ENCODE measurements around the gene SLC3A2.
A peak's percentile ranks its signal among the peaks of the same experiment; 100 is the strongest.

The SLC3A2 gene

DNA sequence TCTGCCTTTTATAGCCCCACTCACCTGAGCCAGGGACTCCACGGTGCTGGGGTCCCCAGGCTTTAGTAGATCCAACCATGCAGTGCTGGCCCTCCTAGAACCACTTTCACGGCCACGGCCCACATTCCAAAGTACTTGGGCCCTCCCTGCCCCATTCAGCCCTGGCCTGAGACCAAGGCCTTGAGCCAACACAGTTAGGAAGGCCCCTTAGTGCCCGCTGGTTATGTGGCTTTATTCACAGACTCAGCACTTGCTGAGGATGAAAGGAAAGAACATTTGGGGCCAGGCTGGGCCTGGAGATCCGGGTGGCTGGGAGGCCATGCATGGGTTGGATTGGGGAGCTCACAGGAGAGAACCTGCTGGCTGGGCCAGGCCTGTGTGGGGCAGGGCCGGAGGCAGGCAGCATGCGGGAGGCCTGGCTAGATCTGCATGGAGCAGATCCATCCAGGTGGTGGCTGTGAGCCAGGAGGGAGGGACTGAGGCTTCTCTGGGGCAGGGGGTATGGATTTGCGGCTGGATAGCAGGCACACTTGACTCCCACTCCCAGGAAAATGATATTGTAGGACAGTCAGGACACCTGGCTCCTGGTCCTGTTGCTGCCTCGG, 27.9 kb downstream of the SLC3A2 start:
- Histone ChIP-seq H3K9ac (ENCODE audit: low read depth, low read length) (no peak overlapping the region), H3K36me3 (ENCODE audit: control insufficient read depth, insufficient read depth, low read length) (no peaks in the 10 kb centered on the region), H3K4me1 (ENCODE audit: control insufficient read depth, insufficient read depth, low read length) (peaks cover 14% of the 10 kb centered on the region), H3K27me3 (ENCODE audit: control insufficient read depth, insufficient read depth, low read length) (peaks cover 11% of the 10 kb centered on the region), H3K4me3 (ENCODE audit: low read depth, low read length) (no peak overlapping the region), H3K9me3 (ENCODE audit: control insufficient read depth, insufficient read depth, low read length) (no peaks in the 10 kb centered on the region)

DNA sequence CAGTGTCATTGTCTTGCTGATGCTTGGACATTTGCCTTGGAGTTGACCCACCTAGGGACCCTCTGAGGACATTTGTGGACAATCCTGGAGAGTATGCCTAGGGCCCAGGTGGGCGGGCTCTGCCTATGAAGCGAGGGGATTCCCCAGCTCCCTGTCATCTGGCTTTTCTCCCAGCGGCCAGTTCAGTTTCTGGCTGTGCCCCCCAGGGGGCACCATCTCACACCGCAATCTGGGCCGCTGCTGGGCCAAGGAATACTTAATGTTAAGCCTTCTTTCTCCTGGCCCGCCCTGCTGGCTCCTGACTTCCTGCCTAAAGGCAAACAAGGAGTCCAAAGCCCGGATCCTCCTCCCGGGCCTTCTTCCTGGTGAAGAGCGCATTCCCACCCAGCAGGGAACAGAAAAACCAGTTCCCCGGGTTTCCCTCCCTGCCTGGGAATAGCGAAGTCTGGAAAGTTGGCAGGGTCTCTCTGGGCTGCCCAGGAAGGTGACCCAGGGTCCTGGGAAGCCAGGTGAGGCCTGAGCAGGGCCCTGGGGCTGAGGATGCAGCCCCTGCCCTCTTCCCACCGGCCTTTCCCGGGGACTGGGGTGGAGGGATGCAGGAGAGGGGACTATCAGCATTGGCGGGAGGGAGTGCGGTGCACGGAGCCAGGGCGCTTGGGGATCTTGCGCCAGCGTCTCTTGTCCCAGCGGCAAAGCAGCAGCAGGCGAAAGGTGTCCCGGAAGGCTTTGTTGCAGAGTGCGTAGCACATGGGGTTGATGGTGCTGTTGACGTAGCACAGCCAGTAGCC, 28.6 kb downstream of the SLC3A2 start:
- Histone ChIP-seq H3K4me1 (ENCODE audit: control insufficient read depth, insufficient read depth, low read length) (peaks cover 14% of the 10 kb centered on the region), H3K9ac (ENCODE audit: low read depth, low read length) (peak overlapping the region; percentile 32), H3K4me3 (ENCODE audit: low read depth, low read length) (peak overlapping the region; percentile 45), H3K27me3 (ENCODE audit: control insufficient read depth, insufficient read depth, low read length) (peaks cover 11% of the 10 kb centered on the region), H3K9me3 (ENCODE audit: control insufficient read depth, insufficient read depth, low read length) (no peaks in the 10 kb centered on the region), H3K36me3 (ENCODE audit: control insufficient read depth, insufficient read depth, low read length) (no peaks in the 10 kb centered on the region)

DNA sequence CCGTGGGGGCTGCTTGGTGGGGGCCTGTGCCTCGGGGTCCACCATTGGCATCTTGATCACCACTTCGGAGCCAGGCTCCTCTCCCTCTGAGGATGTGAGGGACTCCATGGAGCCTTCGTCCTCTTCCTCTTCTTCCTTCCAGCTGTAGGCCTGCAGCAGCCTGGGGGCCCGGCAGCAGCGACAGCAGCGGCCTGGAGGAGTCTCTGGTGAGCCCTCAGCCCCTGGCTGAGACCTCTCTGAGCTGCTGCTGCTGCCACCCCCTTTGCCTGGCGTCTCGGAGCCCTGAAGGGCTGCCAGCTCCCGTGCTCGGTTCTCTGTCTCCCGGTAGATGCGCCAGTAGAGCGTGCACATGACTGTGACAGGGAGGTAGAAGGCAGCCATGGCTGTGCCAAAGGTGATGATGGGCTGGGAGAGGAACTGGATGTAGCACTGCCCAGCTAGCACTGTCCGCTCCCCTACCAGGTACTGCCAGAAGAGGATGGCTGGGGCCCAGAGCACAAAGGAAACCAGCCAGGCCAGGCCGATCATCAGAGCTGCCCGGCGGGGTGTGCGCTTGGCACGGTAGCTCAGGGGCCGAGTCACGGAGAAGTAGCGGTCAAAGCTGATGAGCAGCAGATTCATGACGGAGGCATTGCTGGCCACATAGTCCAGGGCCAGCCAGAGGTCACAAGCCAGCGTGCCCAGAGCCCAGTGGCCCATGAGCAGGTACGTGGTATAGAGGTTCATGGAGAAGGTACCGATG, 29.6 kb downstream of the SLC3A2 start:
- H3K27me3 ChIP-seq (ENCODE audit: control insufficient read depth, insufficient read depth, low read length) = peaks cover 11% of the 10 kb centered on the region
- H3K4me1 ChIP-seq (ENCODE audit: control insufficient read depth, insufficient read depth, low read length) = peaks cover 14% of the 10 kb centered on the region
- H3K36me3 ChIP-seq (ENCODE audit: control insufficient read depth, insufficient read depth, low read length) = no peaks in the 10 kb centered on the region
- no peaks in the 10 kb centered on the region for H3K9me3 ChIP-seq (ENCODE audit: control insufficient read depth, insufficient read depth, low read length)
- no peak overlapping the region for H3K4me3 ChIP-seq (ENCODE audit: low read depth, low read length)
- no peak overlapping the region for H3K9ac ChIP-seq (ENCODE audit: low read depth, low read length)

DNA sequence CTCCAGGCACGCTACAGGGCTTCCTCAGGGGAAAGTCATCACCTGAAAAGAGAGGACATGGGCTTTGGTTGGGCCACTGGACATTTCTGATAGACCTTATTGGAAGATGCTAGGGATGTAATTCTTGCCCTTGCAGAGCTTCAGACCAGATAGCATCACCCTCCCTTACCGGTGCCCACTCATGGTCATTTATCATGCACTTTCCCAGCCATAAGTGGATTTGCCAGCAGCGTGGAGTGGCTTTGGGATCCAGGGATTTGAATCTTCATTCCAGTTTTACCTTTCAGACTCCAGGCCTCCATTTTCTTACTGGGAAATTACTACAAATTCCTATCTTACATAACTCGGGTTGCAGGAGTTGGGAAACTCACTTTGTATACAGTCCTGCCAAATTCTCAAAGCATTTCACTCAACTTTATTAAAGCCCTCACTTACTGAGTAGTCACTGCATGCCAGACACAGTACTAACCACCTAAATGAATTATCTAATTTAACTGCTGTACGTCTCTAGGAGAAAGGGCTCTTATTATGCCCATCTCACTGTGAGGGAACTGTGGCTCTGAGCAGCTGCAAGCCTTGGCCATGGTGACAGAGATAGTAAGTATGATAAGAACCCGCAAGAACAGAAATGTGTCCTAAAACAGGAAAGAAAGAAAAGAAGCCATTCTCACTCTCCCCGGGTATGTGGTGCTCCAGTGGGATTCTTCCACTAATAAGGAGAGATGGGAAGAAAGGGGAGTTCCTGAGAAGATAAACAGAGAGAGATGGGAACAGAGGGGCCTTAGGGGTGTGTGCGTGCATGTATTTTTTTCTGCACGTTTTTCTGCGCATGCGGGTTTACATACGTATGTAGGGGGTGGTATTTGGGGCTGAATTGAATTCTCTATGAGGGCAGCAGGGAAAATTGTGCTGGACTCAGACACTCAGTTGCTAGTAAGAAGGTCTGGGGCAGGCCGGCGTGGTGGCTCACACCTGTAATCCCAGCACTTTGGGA, 30.7 kb downstream of the SLC3A2 start:
- no peak overlapping the region for H3K9ac ChIP-seq (ENCODE audit: low read depth, low read length)
- H3K4me3 ChIP-seq (ENCODE audit: low read depth, low read length) = no peak overlapping the region
- peaks cover 10% of the 10 kb centered on the region for H3K27me3 ChIP-seq (ENCODE audit: control insufficient read depth, insufficient read depth, low read length)
- peaks cover 10% of the 10 kb centered on the region for H3K4me1 ChIP-seq (ENCODE audit: control insufficient read depth, insufficient read depth, low read length)
- H3K9me3 ChIP-seq (ENCODE audit: control insufficient read depth, insufficient read depth, low read length) = no peaks in the 10 kb centered on the region
- H3K36me3 ChIP-seq (ENCODE audit: control insufficient read depth, insufficient read depth, low read length) = no peaks in the 10 kb centered on the region

DNA sequence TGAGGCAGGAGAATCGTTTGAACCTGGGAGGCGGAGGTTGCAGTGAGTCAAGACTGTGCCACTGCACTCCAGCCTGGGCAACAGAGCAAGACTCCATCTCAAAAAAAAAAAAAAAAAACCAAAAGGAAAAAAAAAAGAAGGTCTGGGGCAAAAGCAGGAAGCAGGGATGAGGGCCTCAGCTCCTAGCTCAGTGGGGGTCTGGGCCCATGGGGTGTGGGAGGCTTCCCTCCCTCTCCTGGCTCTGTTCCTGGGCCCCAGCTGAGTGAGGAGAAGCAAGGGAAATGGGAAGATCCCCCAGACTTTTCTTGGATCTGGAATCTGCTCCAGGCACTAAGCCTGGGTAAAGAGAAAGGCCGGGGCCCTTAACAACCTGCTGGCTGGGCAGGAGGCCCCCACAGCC, 31.6 kb downstream of the SLC3A2 start:
- Histone ChIP-seq H3K36me3 (ENCODE audit: control insufficient read depth, insufficient read depth, low read length) (no peaks in the 10 kb centered on the region), H3K4me1 (ENCODE audit: control insufficient read depth, insufficient read depth, low read length) (peaks cover 10% of the 10 kb centered on the region), H3K9me3 (ENCODE audit: control insufficient read depth, insufficient read depth, low read length) (no peaks in the 10 kb centered on the region), H3K9ac (ENCODE audit: low read depth, low read length) (no peak overlapping the region), H3K4me3 (ENCODE audit: low read depth, low read length) (no peak overlapping the region), H3K27me3 (ENCODE audit: control insufficient read depth, insufficient read depth, low read length) (peaks cover 2% of the 10 kb centered on the region)

DNA sequence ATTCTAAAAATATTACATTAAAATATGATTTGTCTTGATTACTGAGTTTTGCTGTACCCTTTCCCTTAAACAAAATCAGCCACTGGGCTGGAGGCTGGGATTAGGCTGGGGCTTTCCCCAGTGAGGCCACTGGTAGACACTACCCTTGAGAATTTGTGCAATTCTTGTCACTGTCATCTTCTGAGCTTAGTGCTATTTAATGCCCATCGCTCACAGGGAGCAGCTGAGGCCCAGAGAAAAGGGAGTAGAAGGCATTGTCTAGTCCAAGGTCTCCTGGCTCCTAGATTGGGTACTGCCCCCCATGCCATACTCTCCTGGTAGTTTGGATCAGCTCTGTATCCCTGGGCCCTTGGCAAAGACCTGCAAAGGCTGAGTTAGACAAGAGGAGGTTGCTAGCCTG, 33.7 kb downstream of the SLC3A2 start:
- no peaks in the 10 kb centered on the region for H3K9me3 ChIP-seq (ENCODE audit: control insufficient read depth, insufficient read depth, low read length)
- H3K4me1 ChIP-seq (ENCODE audit: control insufficient read depth, insufficient read depth, low read length) = peaks cover 7% of the 10 kb centered on the region
- H3K27me3 ChIP-seq (ENCODE audit: control insufficient read depth, insufficient read depth, low read length) = peaks cover 3% of the 10 kb centered on the region
- H3K4me3 ChIP-seq (ENCODE audit: low read depth, low read length) = no peak overlapping the region
- H3K36me3 ChIP-seq (ENCODE audit: control insufficient read depth, insufficient read depth, low read length) = no peaks in the 10 kb centered on the region
- H3K9ac ChIP-seq (ENCODE audit: low read depth, low read length) = no peak overlapping the region

DNA sequence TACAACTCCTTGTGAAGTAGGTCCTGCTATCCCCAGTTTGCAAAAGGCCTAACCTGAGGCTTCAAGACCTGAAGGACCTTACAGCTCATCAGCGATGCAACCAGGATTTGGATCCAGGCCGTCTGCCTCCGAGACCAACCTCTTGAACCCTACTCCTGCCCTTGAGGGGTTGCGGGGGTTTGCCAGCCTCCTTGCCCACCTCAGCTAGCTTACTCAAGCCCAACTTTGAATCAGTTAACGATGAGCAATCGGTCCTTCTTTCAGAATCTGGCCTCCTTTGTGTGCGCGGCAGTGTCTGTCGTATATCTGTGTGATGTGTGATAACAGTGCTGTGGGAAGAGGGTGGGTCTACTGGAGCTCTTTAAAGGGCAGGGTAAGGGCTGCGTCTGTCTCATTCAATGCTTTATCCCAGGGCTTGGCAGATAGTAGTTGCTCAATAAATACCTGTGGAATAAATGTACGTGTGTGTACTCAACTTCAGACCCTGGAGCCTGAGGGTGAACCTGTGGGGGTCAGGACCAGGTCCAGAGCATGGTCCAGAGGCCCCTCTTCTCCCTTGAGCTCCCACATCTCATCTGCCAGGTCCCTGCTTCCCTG, 37.3 kb downstream of the SLC3A2 start:
- Histone ChIP-seq H3K36me3 (ENCODE audit: control insufficient read depth, insufficient read depth, low read length) (no peaks in the 10 kb centered on the region), H3K9ac (ENCODE audit: low read depth, low read length) (no peak overlapping the region), H3K4me1 (ENCODE audit: control insufficient read depth, insufficient read depth, low read length) (peaks cover 9% of the 10 kb centered on the region), H3K27me3 (ENCODE audit: control insufficient read depth, insufficient read depth, low read length) (peaks cover 25% of the 10 kb centered on the region), H3K4me3 (ENCODE audit: low read depth, low read length) (no peak overlapping the region), H3K9me3 (ENCODE audit: control insufficient read depth, insufficient read depth, low read length) (no peaks in the 10 kb centered on the region)

DNA sequence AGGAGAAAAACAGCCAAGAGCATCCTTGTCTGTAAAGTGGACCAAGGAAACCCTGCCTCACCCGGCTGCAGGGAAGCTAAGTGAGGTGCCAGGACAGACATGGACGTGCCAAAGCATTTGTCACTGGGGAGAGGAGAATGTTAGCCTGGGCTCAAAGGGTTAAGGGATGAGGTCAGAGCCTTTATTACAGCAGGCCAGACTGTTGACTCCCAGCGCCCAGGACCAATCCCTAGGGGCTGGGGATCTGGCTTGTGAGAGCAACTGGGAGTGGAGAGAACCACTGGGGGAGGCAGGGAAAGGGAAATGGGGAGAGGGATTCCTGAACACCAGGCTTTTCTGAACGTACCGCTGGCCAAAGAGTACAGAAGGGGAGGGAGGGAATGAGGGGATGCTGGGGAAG, 37.8 kb downstream of the SLC3A2 start:
- Histone ChIP-seq H3K9ac (ENCODE audit: low read depth, low read length) (no peak overlapping the region), H3K9me3 (ENCODE audit: control insufficient read depth, insufficient read depth, low read length) (no peaks in the 10 kb centered on the region), H3K4me3 (ENCODE audit: low read depth, low read length) (no peak overlapping the region), H3K27me3 (ENCODE audit: control insufficient read depth, insufficient read depth, low read length) (peaks cover 27% of the 10 kb centered on the region), H3K4me1 (ENCODE audit: control insufficient read depth, insufficient read depth, low read length) (peaks cover 9% of the 10 kb centered on the region), H3K36me3 (ENCODE audit: control insufficient read depth, insufficient read depth, low read length) (no peaks in the 10 kb centered on the region)

DNA sequence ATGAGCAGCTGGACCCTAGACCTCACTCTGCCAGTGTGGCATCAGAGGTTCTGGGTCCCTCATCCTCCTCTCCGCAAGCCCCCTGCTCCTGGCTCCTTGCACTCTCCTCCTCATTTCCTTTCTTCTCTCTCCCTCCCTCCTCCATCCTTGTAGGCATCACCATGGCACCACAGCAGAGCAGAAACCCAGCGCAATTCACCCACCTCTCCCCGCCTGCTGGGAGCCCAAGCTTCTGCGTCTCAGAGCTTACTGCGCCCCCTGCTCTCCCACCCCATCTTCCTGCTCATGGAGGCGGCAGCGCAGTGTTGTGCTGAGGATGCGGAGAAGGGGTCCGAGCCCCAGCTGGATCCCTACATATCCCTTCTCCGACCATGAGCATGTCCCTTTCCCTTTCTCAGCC, 38.8 kb downstream of the SLC3A2 start:
- H3K4me1 ChIP-seq (ENCODE audit: control insufficient read depth, insufficient read depth, low read length) = peaks cover 9% of the 10 kb centered on the region
- no peak overlapping the region for H3K4me3 ChIP-seq (ENCODE audit: low read depth, low read length)
- H3K27me3 ChIP-seq (ENCODE audit: control insufficient read depth, insufficient read depth, low read length) = peaks cover 33% of the 10 kb centered on the region
- H3K9me3 ChIP-seq (ENCODE audit: control insufficient read depth, insufficient read depth, low read length) = no peaks in the 10 kb centered on the region
- no peak overlapping the region for H3K9ac ChIP-seq (ENCODE audit: low read depth, low read length)
- no peaks in the 10 kb centered on the region for H3K36me3 ChIP-seq (ENCODE audit: control insufficient read depth, insufficient read depth, low read length)

DNA sequence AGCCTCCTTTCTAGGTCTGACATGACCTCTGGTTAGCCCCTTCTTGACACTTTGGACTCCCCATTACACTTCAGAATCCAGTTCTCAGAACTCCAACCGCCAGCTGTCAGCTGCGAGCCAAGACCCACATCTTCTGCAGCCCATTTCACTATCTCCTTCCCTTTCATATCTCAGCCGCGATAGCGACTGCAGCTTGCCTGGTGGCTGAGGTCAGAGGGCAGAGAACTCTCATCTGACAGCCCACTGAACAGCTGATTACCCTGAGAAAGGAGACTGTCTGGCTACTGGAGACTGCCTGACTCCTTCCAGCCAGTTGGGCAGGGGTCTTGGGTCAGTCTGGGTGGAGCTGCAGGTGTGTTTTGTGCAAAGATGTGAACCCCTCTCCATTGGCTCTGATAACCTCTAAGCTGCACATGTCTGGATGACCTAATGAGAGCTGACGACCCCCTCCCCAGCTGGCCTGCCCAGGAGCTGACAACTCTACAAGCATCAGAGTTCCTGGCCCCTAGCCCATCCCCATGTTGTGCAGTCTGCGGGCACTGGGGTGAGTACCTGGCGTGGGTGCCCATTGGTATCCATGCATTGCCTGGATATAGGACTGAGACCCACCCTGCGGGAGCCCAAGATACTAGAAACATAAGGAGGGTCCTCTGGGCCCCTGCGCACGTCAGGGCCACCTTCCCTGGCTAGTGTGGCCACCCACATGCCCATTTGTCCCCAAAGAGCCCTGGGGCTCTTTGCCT, 39.4 kb downstream of the SLC3A2 start:
- peaks cover 9% of the 10 kb centered on the region for H3K4me1 ChIP-seq (ENCODE audit: control insufficient read depth, insufficient read depth, low read length)
- no peaks in the 10 kb centered on the region for H3K9me3 ChIP-seq (ENCODE audit: control insufficient read depth, insufficient read depth, low read length)
- peaks cover 33% of the 10 kb centered on the region for H3K27me3 ChIP-seq (ENCODE audit: control insufficient read depth, insufficient read depth, low read length)
- H3K9ac ChIP-seq (ENCODE audit: low read depth, low read length) = no peak overlapping the region
- no peaks in the 10 kb centered on the region for H3K36me3 ChIP-seq (ENCODE audit: control insufficient read depth, insufficient read depth, low read length)
- no peak overlapping the region for H3K4me3 ChIP-seq (ENCODE audit: low read depth, low read length)
